Measurements from ENCODE around the gene DEPP1. TPM values are rescaled to one million over a fixed set of nuclear protein-coding genes. Genes with fewer than 3 reads are reported as not detected.

Gene DEPP1
- total and polyA plus RNA-seq, 2 of the 13 experiments (the other 11 are each of a cell fraction or from before 2014, with no cell fraction given), result 14.8 to 270 TPM

- TF ChIP-seq MAZ (IDR thresholded peaks at IDR 0.05; ENCODE audit: borderline replicate concordance, low read depth, low read length) (0 out of 2 replicates have a peak, but pooled peaks have one; percentile 6), MAZ (CRISPR knock-in tag; IDR thresholded peaks at IDR 0.05; ENCODE audit: low read depth) (0 out of 2 replicates have a peak, but pooled peaks have one; percentile 19), ZNF784 (CRISPR knock-in tag; IDR thresholded peaks at IDR 0.05; ENCODE audit: borderline replicate concordance) (no peak), ZNF563 (CRISPR knock-in tag; IDR thresholded peaks at IDR 0.05) (no peak), AKAP8 (CRISPR knock-in tag; IDR thresholded peaks at IDR 0.05) (peak; percentile 34; the same call in 1 of the 2 replicates), PITX1 (CRISPR knock-in tag; IDR thresholded peaks at IDR 0.05) (peak; percentile 72), ZFP82 (CRISPR knock-in tag; IDR thresholded peaks at IDR 0.05; ENCODE audit: borderline replicate concordance) (no peak), ZNF10 (CRISPR knock-in tag; IDR thresholded peaks at IDR 0.05; ENCODE audit: borderline replicate concordance, low read depth) (no peak), ATM (IDR thresholded peaks at IDR 0.05; ENCODE audit: borderline replicate concordance) (no peak), SRF (IDR thresholded peaks at IDR 0.05; ENCODE audit: low read depth, low read length) (0 out of 2 replicates have a peak, but pooled peaks have one; percentile 41), HES4 (CRISPR knock-in tag; IDR thresholded peaks at IDR 0.05; ENCODE audit: borderline replicate concordance) (no peak), ZNF543 (CRISPR knock-in tag; IDR thresholded peaks at IDR 0.05) (no peak), IKZF1 (IDR thresholded peaks at IDR 0.05) (no peak), PAWR (CRISPR knock-in tag; IDR thresholded peaks at IDR 0.05; ENCODE audit: borderline replicate concordance) (no peak), MAFG (CRISPR knock-in tag; IDR thresholded peaks at IDR 0.05) (no peak), PAF1 (CRISPR knock-in tag; IDR thresholded peaks at IDR 0.05) (no peak), ETV5 (CRISPR knock-in tag; IDR thresholded peaks at IDR 0.05; ENCODE audit: borderline replicate concordance) (peak; percentile 72), JDP2 (CRISPR knock-in tag; IDR thresholded peaks at IDR 0.05; ENCODE audit: borderline replicate concordance) (no peak), SMAD9 (CRISPR knock-in tag; IDR thresholded peaks at IDR 0.05) (no peak), TP53 (CRISPR knock-in tag; conservative IDR thresholded peaks at IDR 0.05) (no peak; the same call in 1 of the 2 replicates), HOMEZ (CRISPR knock-in tag; IDR thresholded peaks at IDR 0.05; ENCODE audit: low read depth) (peak; percentile 22; the same call in 1 of the 2 replicates), ZNF768 (CRISPR knock-in tag; IDR thresholded peaks at IDR 0.05) (no peak), HNRNPUL1 (IDR thresholded peaks at IDR 0.05; ENCODE audit: low read depth, low read length) (no peak), NPAS2 (CRISPR knock-in tag; IDR thresholded peaks at IDR 0.05; ENCODE audit: borderline replicate concordance) (no peak), ZNF781 (CRISPR knock-in tag; IDR thresholded peaks at IDR 0.05; ENCODE audit: borderline replicate concordance, not compliant biosample characterization) (no peak), JUND (CRISPR knock-in tag; IDR thresholded peaks at IDR 0.05) (no peak; the same call in 1 of the 2 replicates), CREB1 (IDR thresholded peaks at IDR 0.05) (no peak), CREB1 (CRISPR knock-in tag; IDR thresholded peaks at IDR 0.05) (no peak), NR1H2 (CRISPR knock-in tag; IDR thresholded peaks at IDR 0.05; ENCODE audit: borderline replicate concordance, low read depth) (no peak), ONECUT2 (CRISPR knock-in tag; IDR thresholded peaks at IDR 0.05) (peak; percentile 80), NFATC3 (CRISPR knock-in tag; IDR thresholded peaks at IDR 0.05) (no peak)
Observed at GRCh38 chr10:44980309-44981171, 1.9 kb upstream of the DEPP1 start (continued).
